ENCODE results near the gene IMMP2L.

- TF ChIP-seq CTCF (IDR thresholded peaks at IDR 0.05) (no peak), POLR2A (IDR thresholded peaks at IDR 0.05; ENCODE audit: low read depth) (no peak), EP300 (IDR thresholded peaks at IDR 0.05) (no peak), POLR2AphosphoS5 (IDR thresholded peaks at IDR 0.05) (no peak)
These were observed 369.5 kb downstream of the IMMP2L start for GRCh38 chr7:111192614-111193413.

Data from esophagus muscularis mucosa (tissue), 4 donors.